Measurements from ENCODE around the gene DECR2.

DECR2 gene

GRCh38 chr16:424623-425081 is 23.0 kb downstream of the DECR2 start:
- Histone ChIP-seq H3K4me3 (replicated peaks; ENCODE audit: low read depth, low read length) (peak overlapping the region; percentile 80), H3K36me3 (ENCODE audit: control insufficient read depth, insufficient read depth, low read length) (no peaks in the 10 kb centered on the region), H3K27me3 (replicated peaks; ENCODE audit: control insufficient read depth, insufficient read depth, low read length) (no peaks in the 10 kb centered on the region)
- TF ChIP-seq CTCF (IDR thresholded peaks at IDR 0.05; ENCODE audit: insufficient read depth, low read length, poor library complexity, severe bottlenecking): no peak
- DNase-seq (ENCODE audit: extremely low read depth, insufficient read length): no peak

DNA sequence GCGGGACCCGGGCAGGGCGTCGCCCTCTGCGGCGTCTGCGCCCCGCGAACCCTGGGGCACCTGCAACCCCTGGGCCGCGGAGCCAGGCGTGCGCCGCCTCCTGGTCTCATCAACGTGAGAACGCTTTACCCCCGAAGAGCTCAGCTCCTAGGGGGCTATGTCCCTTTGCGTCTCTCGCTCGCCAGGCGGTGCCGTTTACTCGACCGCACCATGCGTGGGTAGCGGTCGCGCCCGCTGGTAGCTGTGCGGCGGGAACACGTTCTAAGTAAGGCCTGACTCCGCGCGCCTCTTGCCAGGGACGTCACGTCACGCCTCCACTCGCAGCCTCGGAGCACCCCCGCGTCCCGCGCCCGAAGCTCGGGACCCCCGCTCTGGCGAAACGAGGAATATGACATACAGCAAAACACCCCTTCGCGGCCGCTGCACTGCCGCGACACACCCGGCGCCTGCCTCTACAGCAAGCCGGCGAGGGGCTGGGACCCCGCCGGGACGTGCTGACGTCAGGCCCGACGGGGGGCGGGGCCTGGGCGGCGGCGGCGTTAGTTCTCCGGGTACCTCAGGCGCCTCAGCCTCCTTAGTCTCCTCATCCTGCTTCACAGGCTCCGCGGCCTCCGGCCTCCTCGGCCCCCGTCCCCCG is 23.5 kb downstream of the DECR2 start, which contains the start of gene RAB11FIP3:
TSS of gene RAB11FIP3 (plus strand) at position 568 of the 637 bp plus-strand sequence. CDS start 358 bp downstream, outside the sequence.
- peak within 1 kb of the TSS; percentile 80 for H3K4me3 ChIP-seq (replicated peaks; ENCODE audit: low read depth, low read length)
- no peaks in the 10 kb centered on the region for H3K36me3 ChIP-seq (ENCODE audit: control insufficient read depth, insufficient read depth, low read length)
- peak; percentile 55 for TF ChIP-seq CTCF (IDR thresholded peaks at IDR 0.05; ENCODE audit: insufficient read depth, low read length, poor library complexity, severe bottlenecking)
- peak; percentile 93 for DNase-seq (ENCODE audit: extremely low read depth, insufficient read length)
- H3K27me3 ChIP-seq (replicated peaks; ENCODE audit: control insufficient read depth, insufficient read depth, low read length): no peaks in the 10 kb centered on the region

DNA sequence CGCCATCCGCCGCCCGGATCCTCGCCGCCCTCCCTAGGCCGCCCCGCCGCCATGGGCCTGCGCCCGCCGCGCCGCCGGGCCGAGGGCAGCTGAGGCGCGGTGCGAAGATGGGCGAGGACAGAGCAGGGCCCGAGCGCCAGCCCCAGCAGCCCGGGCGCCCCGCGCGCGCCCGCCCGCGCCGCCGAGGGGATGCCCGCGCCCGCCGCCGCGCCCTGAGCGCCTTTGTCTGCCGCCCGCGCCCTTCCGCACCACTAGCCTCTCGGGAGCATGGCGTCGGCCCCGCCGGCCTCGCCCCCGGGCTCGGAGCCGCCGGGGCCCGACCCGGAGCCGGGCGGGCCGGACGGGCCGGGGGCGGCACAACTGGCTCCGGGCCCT is 24.0 kb downstream of the DECR2 start:
- H3K27me3 ChIP-seq (replicated peaks; ENCODE audit: control insufficient read depth, insufficient read depth, low read length): no peaks in the 10 kb centered on the region
- H3K36me3 ChIP-seq (ENCODE audit: control insufficient read depth, insufficient read depth, low read length): no peaks in the 10 kb centered on the region
- peak overlapping the region; percentile 80 for H3K4me3 ChIP-seq (replicated peaks; ENCODE audit: low read depth, low read length)
- no peak for DNase-seq (ENCODE audit: extremely low read depth, insufficient read length)
- TF ChIP-seq CTCF (IDR thresholded peaks at IDR 0.05; ENCODE audit: insufficient read depth, low read length, poor library complexity, severe bottlenecking): no peak

- no peak for TF ChIP-seq CTCF (IDR thresholded peaks at IDR 0.05; ENCODE audit: insufficient read depth, low read length, poor library complexity, severe bottlenecking)
- no peaks in the 10 kb centered on the region for H3K27me3 ChIP-seq (replicated peaks; ENCODE audit: control insufficient read depth, insufficient read depth, low read length)
- peak; percentile 38 for DNase-seq (ENCODE audit: extremely low read depth, insufficient read length)
- H3K4me3 ChIP-seq (replicated peaks; ENCODE audit: low read depth, low read length): peak overlapping the region; percentile 80
- H3K36me3 ChIP-seq (ENCODE audit: control insufficient read depth, insufficient read depth, low read length): no peaks in the 10 kb centered on the region
Observed at GRCh38 chr16:426115-426905, 24.6 kb downstream of the DECR2 start.

GRCh38 chr16:426906-427249 is 25.2 kb downstream of the DECR2 start:
- Histone ChIP-seq H3K4me3 (replicated peaks; ENCODE audit: low read depth, low read length) (peak overlapping the region; percentile 80), H3K36me3 (ENCODE audit: control insufficient read depth, insufficient read depth, low read length) (no peaks in the 10 kb centered on the region), H3K27me3 (replicated peaks; ENCODE audit: control insufficient read depth, insufficient read depth, low read length) (no peaks in the 10 kb centered on the region)
- TF ChIP-seq CTCF (IDR thresholded peaks at IDR 0.05; ENCODE audit: insufficient read depth, low read length, poor library complexity, severe bottlenecking): no peak
- no peak for DNase-seq (ENCODE audit: extremely low read depth, insufficient read length)
